ENCODE results near the gene PLPPR2.
"Not testable (repeated sequence)": the region's sequence is repeated elsewhere in the genome, so short reads cannot be mapped to it uniquely, and the experiment has no call there.

PLPPR2 gene

DNA sequence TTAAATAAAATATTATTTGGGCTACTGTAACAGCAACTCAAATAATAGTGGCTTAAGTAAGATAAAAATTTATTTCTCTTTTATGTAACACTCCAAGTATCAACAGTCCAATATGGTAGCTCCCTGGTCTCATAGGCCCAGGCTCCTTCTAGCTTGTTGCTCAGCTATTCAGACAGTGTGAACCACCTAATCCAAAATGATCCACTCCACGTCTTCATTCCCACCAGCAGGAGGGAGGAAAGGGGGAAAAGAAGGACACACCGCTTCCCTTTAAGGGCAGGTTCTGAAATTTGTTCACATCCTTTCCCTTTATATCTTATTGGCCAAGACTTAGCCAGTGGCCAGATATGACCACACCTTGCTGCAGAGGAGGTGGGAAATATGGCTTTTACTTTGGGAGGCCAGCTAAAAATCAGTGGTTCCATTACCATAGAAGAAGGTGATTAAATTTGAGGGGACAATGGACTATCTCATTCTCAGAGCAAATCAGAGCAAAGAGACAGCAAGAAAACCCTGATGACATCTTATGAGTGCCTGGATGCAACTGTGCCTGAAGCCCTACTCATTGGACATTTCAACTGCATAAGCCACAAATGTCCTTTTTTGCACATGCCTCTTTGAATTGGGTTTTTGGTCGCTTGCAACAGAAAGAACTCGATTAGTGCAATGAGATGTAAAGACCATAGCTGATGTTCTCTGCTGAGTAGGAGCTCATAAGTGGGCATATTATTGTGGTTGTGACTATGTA lies 35.9 kb downstream of the PLPPR2 start:
- no peaks in the 10 kb centered on the region for H3K27me3 ChIP-seq (ENCODE audit: control insufficient read depth in 5 of 5, insufficient read depth in 4 of 5, low read length in 5 of 5)
- peaks cover 0 to 9% (median 4%) of the 10 kb centered on the region in 5 donors for H3K9me3 ChIP-seq (ENCODE audit: control insufficient read depth in 5 of 5, low read length in 5 of 5)
- peaks cover 0 to 5% (median 0%) of the 10 kb centered on the region in 5 donors for H3K4me1 ChIP-seq (ENCODE audit: control insufficient read depth in 5 of 5, insufficient read depth in 5 of 5, low read length in 5 of 5)
- H3K27ac ChIP-seq (ENCODE audit: low read depth, low read length), result no peak overlapping the region
- H3K4me3 ChIP-seq (ENCODE audit: low read depth in 1 of 5, low read length in 5 of 5), result no peak overlapping the region
- no peak overlapping the region for H3K9ac ChIP-seq (ENCODE audit: low read length in 5 of 5)
- H3K36me3 ChIP-seq (ENCODE audit: control insufficient read depth in 5 of 5, insufficient read depth in 5 of 5, low read length in 5 of 5), result peaks cover 0 to 7% (median 3%) of the 10 kb centered on the region in 5 donors

DNA sequence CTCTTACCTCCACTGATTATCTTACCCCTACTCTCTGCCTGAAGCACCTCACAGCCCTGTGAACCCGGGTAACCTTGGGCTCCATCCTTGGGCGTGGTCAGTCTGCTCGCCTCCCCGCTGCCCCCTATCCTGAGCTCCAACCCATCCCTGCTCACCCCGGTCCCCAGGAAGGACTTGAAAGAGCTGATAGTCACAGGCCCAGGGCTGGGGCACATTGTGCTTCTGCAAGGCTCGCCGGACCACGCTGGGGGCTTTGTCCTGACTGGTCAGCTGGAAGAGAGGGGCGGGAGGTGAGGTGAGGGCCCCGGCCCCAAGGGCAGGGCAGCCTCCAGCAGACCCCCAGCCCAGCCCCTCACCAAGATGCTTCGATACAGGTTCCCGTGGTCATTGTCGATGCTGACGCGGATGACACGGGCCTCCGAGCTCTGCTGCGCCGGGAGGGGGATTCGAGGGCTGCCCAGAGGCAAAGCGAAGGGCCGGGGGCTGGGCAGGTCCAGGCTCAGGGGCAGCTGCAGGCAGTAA lies 41.9 kb downstream of the PLPPR2 start:
- no peak overlapping the region for H3K27ac ChIP-seq (ENCODE audit: low read depth, low read length)
- H3K9ac ChIP-seq (ENCODE audit: low read length in 5 of 5), result no peak overlapping the region
- H3K4me1 ChIP-seq (ENCODE audit: control insufficient read depth in 5 of 5, insufficient read depth in 5 of 5, low read length in 5 of 5), result no peaks in the 10 kb centered on the region
- no peak overlapping the region for H3K4me3 ChIP-seq (ENCODE audit: low read depth in 1 of 5, low read length in 5 of 5)
- H3K27me3 ChIP-seq (ENCODE audit: control insufficient read depth in 5 of 5, insufficient read depth in 4 of 5, low read length in 5 of 5), result no peaks in the 10 kb centered on the region
- peaks cover 0 to 21% (median 6%) of the 10 kb centered on the region in 5 donors for H3K36me3 ChIP-seq (ENCODE audit: control insufficient read depth in 5 of 5, insufficient read depth in 5 of 5, low read length in 5 of 5)
- H3K9me3 ChIP-seq (ENCODE audit: control insufficient read depth in 5 of 5, low read length in 5 of 5), result no peaks in the 10 kb centered on the region

DNA sequence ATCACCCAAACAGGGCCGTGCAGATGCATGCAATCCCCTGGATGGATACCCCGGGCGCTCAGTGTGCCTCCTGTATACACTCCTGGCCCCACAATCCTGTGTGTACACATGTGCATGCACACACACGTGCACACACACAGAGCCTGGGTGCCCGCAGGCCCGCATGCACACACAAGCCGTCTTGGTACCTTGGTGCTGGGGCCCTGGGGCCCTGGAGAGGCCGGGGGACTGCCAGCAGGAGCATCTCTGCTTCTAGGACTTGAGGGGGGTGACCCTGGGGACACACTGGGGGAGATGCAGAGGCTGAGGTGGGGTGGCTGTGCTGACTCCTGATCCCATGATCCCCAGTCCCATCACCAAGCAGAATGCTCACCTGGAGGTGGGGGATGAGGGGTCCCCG lies 44.4 kb downstream of the PLPPR2 start:
- Histone ChIP-seq H3K27ac (ENCODE audit: low read depth, low read length) (no peak overlapping the region), H3K36me3 (ENCODE audit: control insufficient read depth in 5 of 5, insufficient read depth in 5 of 5, low read length in 5 of 5) (peaks cover 0 to 26% (median 3%) of the 10 kb centered on the region in 5 donors), H3K9me3 (ENCODE audit: control insufficient read depth in 5 of 5, low read length in 5 of 5) (no peaks in the 10 kb centered on the region), H3K27me3 (ENCODE audit: control insufficient read depth in 5 of 5, insufficient read depth in 4 of 5, low read length in 5 of 5) (no peaks in the 10 kb centered on the region), H3K4me1 (ENCODE audit: control insufficient read depth in 5 of 5, insufficient read depth in 5 of 5, low read length in 5 of 5) (no peaks in the 10 kb centered on the region), H3K9ac (ENCODE audit: low read length in 5 of 5) (no peak overlapping the region), H3K4me3 (ENCODE audit: low read depth in 1 of 5, low read length in 5 of 5) (no peak overlapping the region)

DNA sequence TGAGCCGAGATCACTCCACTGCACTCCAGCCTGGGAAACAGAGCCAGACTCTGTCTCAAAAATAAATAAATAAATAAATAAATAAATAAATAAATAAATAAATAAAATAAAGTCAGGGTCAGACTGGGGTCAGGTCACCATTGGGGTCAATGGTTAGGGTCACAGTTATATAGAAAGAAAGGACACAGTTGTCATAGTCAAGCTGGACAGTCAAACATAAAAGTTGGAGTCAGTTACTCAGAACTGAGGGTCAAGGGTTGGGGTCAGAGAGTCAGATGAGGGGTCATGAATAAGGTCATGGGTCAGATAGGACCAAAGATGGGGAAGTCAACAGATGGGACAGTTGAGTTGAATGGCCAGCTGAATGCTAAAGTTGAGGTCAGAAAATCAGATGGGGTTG lies 45.6 kb downstream of the PLPPR2 start:
- no peaks in the 10 kb centered on the region for H3K27me3 ChIP-seq (ENCODE audit: control insufficient read depth in 5 of 5, insufficient read depth in 4 of 5, low read length in 5 of 5)
- H3K9me3 ChIP-seq (ENCODE audit: control insufficient read depth in 5 of 5, low read length in 5 of 5), result no peaks in the 10 kb centered on the region
- H3K4me1 ChIP-seq (ENCODE audit: control insufficient read depth in 5 of 5, insufficient read depth in 5 of 5, low read length in 5 of 5), result no peaks in the 10 kb centered on the region
- peaks cover 0 to 26% (median 3%) of the 10 kb centered on the region in 5 donors for H3K36me3 ChIP-seq (ENCODE audit: control insufficient read depth in 5 of 5, insufficient read depth in 5 of 5, low read length in 5 of 5)
- no peak overlapping the region for H3K9ac ChIP-seq (ENCODE audit: low read length in 5 of 5)
- H3K4me3 ChIP-seq (ENCODE audit: low read depth in 1 of 5, low read length in 5 of 5), result no peak overlapping the region
- no peak overlapping the region for H3K27ac ChIP-seq (ENCODE audit: low read depth, low read length)

DNA sequence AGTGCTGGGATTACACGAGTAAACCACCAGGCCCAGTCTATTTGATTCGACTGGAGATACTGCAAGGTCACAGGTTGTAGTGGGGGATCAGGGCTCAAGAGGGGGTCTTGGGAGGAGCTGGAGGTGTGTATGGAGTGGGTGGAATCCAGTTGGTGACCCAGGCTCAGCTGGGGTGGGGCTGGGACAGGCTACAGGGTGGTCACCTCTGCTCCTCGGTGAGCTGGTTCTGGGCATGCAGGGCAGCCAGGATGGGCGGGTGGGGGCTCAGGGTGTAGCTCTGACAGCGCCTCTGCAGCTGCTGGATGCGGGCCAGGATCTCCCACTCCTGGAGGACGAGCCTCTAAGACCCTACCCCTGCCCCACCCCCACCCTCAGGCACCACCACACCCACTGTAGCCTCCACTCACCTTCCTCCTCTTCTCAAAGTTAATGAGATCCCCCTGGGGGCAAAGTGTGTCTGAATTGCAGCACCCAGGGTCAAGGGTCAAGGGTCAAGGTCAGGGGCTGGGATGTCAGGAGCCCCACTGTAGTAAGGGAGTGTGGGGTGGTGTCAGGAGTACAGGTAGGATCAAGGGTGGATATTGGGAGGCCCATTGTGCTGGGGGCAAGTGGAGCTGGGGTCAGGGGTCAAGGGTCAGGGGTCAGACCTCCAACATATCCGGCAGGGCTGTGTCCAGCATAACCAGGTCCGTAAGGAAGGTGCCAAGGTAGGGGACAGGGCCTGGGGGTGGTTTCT lies 46.7 kb downstream of the PLPPR2 start:
- H3K4me3 ChIP-seq (ENCODE audit: low read depth in 1 of 5, low read length in 5 of 5), result no peak overlapping the region
- H3K4me1 ChIP-seq (ENCODE audit: control insufficient read depth in 5 of 5, insufficient read depth in 5 of 5, low read length in 5 of 5), result peaks cover 0 to 2% (median 0%) of the 10 kb centered on the region in 5 donors
- peaks cover 0 to 25% (median 3%) of the 10 kb centered on the region in 5 donors for H3K36me3 ChIP-seq (ENCODE audit: control insufficient read depth in 5 of 5, insufficient read depth in 5 of 5, low read length in 5 of 5)
- no peak overlapping the region for H3K9ac ChIP-seq (ENCODE audit: low read length in 5 of 5)
- H3K27ac ChIP-seq (ENCODE audit: low read depth, low read length), result no peak overlapping the region
- H3K27me3 ChIP-seq (ENCODE audit: control insufficient read depth in 5 of 5, insufficient read depth in 4 of 5, low read length in 5 of 5), result peaks cover 0 to 8% (median 3%) of the 10 kb centered on the region in 5 donors
- H3K9me3 ChIP-seq (ENCODE audit: control insufficient read depth in 5 of 5, low read length in 5 of 5), result no peaks in the 10 kb centered on the region

DNA sequence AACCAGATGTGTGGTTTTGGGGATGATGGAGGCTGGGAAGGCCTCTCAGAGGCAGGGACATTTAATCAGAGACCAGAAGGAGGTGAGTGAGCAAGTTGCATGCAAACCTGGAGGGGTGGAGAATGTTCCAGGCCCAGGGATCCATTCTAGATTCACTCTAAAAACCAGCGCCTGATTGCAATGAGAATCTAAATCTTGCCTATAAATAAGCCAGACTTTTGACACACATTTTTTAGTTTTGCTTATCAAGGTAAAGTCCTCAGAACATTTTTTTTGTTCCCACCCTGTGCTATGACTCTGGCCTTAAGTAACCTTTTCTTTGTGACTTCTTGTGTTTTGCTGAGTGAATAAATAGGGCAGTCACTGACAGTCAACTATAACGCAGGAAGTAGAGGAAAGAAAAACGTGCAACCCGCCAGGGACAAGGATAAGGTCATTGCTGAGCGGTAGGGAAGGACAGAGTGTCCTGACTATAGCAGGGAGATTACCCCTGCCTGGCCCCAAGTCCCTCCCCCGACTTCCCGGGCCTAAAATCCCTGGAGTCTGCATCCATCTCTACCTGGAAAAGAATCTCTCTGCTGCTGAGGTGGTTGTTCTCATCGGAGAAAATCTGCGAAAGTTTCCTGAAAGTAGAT lies 49.5 kb downstream of the PLPPR2 start:
- H3K4me1 ChIP-seq (ENCODE audit: control insufficient read depth in 5 of 5, insufficient read depth in 5 of 5, low read length in 5 of 5), result peaks cover 0 to 2% (median 0%) of the 10 kb centered on the region in 5 donors
- no peaks in the 10 kb centered on the region for H3K9me3 ChIP-seq (ENCODE audit: control insufficient read depth in 5 of 5, low read length in 5 of 5)
- no peak overlapping the region for H3K4me3 ChIP-seq (ENCODE audit: low read depth in 1 of 5, low read length in 5 of 5)
- peaks cover 0 to 18% (median 2%) of the 10 kb centered on the region in 5 donors for H3K36me3 ChIP-seq (ENCODE audit: control insufficient read depth in 5 of 5, insufficient read depth in 5 of 5, low read length in 5 of 5)
- H3K27me3 ChIP-seq (ENCODE audit: control insufficient read depth in 5 of 5, insufficient read depth in 4 of 5, low read length in 5 of 5), result peaks cover 0 to 8% (median 3%) of the 10 kb centered on the region in 5 donors
- no peak overlapping the region for H3K27ac ChIP-seq (ENCODE audit: low read depth, low read length)
- H3K9ac ChIP-seq (ENCODE audit: low read length in 5 of 5), result no peak overlapping the region

DNA sequence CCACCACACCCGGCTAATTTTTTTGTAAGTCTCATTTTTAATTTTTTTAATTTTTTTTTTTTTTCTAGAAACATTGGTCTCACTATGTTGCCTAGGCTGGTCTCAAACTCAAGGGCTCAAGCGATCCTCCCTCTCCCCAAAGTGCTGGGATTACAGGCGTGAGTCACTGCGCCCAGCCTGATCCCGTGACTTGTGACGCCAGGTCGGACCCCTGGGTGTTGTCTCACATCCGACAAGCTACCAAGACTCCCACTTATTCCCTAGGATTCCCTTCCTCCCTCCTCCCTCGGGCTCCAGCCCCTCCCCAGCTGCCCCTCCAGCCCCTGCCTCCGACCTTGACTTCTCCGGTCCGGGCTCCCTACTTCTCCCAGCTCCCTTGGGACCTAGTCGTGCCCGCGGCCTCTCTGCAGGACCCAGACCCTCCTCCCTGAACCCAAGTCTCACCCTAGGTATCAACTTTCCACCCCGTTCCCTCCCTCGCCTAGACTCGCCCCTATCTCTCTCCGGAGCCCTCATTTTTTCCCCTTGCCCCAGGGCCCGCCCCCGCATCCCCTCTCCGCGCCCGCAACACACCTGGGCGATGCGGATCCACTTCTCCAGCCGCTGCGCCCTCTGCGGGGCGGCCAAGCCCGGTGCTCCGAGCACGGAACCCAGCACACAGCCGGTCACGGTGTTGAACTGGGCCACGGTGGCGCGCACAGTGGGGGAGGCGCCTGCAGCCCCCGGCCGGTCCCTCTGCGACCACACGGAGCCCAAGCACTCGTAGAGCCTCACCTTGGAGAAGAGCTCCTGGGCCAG lies 50.8 kb downstream of the PLPPR2 start:
- Histone ChIP-seq H3K36me3 (ENCODE audit: control insufficient read depth in 5 of 5, insufficient read depth in 5 of 5, low read length in 5 of 5) (peaks cover 0 to 13% (median 0%) of the 10 kb centered on the region in 5 donors), H3K27me3 (ENCODE audit: control insufficient read depth in 5 of 5, insufficient read depth in 4 of 5, low read length in 5 of 5) (peaks cover 0 to 8% (median 3%) of the 10 kb centered on the region in 5 donors), H3K27ac (ENCODE audit: low read depth, low read length) (no peak overlapping the region), H3K4me3 (ENCODE audit: low read depth in 1 of 5, low read length in 5 of 5) (no peak overlapping the region), H3K9me3 (ENCODE audit: control insufficient read depth in 5 of 5, low read length in 5 of 5) (no peaks in the 10 kb centered on the region), H3K9ac (ENCODE audit: low read length in 5 of 5) (no peak overlapping the region), H3K4me1 (ENCODE audit: control insufficient read depth in 5 of 5, insufficient read depth in 5 of 5, low read length in 5 of 5) (peaks cover 0 to 2% (median 0%) of the 10 kb centered on the region in 5 donors)

DNA sequence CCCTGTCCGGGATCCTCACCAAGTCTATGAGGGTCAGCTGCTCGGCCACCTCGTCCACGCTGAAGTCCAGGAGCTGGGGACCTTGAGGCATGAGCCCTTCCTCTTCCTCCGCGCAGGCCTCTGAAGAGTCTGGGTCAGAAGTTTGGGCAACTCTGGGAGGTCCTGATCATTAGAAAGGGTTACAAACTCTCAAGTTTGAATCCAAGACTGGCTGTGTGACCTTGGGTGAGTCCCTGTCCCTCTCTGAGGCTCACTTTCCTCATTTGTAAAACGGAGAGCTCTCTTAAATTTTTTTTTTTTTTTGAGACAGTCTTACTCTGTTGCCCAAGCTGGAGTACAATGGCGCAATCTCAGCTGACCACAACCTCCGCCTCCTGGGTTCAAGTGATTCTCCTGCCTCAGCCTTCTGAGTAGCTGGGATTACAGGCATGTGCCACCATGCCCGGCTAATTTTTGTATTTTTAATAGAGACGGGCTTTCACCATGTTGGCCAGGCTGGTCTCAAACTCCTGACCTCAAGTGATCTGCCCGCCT lies 51.5 kb downstream of the PLPPR2 start:
- not testable (repeated sequence) for H3K9me3 ChIP-seq (ENCODE audit: control insufficient read depth in 5 of 5, low read length in 5 of 5); H3K27ac ChIP-seq (ENCODE audit: low read depth, low read length); H3K27me3 ChIP-seq (ENCODE audit: control insufficient read depth in 5 of 5, insufficient read depth in 4 of 5, low read length in 5 of 5); H3K4me3 ChIP-seq (ENCODE audit: low read depth in 1 of 5, low read length in 5 of 5); H3K9ac ChIP-seq (ENCODE audit: low read length in 5 of 5); H3K4me1 ChIP-seq (ENCODE audit: control insufficient read depth in 5 of 5, insufficient read depth in 5 of 5, low read length in 5 of 5)
- H3K36me3 ChIP-seq (ENCODE audit: control insufficient read depth in 5 of 5, insufficient read depth in 5 of 5, low read length in 5 of 5), result peaks cover 0 to 13% (median 0%) of the 10 kb centered on the region in 5 donors

DNA sequence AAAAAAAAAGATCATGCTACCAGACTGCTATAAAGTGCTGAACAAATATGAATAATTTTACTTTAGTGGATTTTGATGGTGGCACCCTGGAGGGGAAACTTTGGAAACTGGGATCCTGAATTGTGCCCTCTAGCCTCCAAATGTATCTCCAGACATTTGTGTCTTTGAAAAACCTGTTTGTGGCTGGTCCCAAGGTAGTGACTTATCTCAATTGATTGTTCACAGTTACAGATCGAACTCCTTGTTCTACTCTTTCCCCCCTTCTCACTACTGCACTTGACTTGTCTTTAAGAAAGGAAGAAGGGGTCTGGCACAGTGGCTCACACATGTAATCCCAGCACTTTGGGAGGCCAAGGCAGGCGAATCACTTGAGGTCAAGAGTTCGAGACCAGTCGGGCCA lies 53.4 kb downstream of the PLPPR2 start:
- Histone ChIP-seq H3K9me3 (ENCODE audit: control insufficient read depth in 5 of 5, low read length in 5 of 5) (no peaks in the 10 kb centered on the region), H3K36me3 (ENCODE audit: control insufficient read depth in 5 of 5, insufficient read depth in 5 of 5, low read length in 5 of 5) (peaks cover 0 to 9% (median 0%) of the 10 kb centered on the region in 5 donors), H3K27me3 (ENCODE audit: control insufficient read depth in 5 of 5, insufficient read depth in 4 of 5, low read length in 5 of 5) (peaks cover 0 to 8% (median 3%) of the 10 kb centered on the region in 5 donors), H3K4me3 (ENCODE audit: low read depth in 1 of 5, low read length in 5 of 5) (no peak overlapping the region), H3K9ac (ENCODE audit: low read length in 5 of 5) (no peak overlapping the region), H3K4me1 (ENCODE audit: control insufficient read depth in 5 of 5, insufficient read depth in 5 of 5, low read length in 5 of 5) (peaks cover 0 to 2% (median 0%) of the 10 kb centered on the region in 5 donors), H3K27ac (ENCODE audit: low read depth, low read length) (no peak overlapping the region)

Data from subcutaneous abdominal adipose tissue (tissue), 5 donors.